NCI-H82 (cell line): ENCODE results near the gene TMEM175.
A peak's percentile ranks its signal among the peaks of the same experiment; 100 is the strongest.
"Not testable (repeated sequence)": the region's sequence is repeated elsewhere in the genome, so short reads cannot be mapped to it uniquely, and the experiment has no call there.

ENCODE experiments used
- DNase-seq: peaks from one replicate; lab custom pipeline; 2025; lab: John Stamatoyannopoulos, UW

TMEM175 gene

GRCh38 chr4:917466-917865, 14.8 kb upstream of the TMEM175 start:
- DNase-seq: no peak

- DNase-seq: no peak
These were observed 14.3 kb upstream of the TMEM175 start for GRCh38 chr4:917992-918391.

GRCh38 chr4:918591-918990, 13.7 kb upstream of the TMEM175 start:
- DNase-seq: not testable (repeated sequence)

- not testable (repeated sequence) for DNase-seq
These were observed 13.1 kb upstream of the TMEM175 start for GRCh38 chr4:919004-919680.

GRCh38 chr4:921830-922331, 10.4 kb upstream of the TMEM175 start:
- DNase-seq: no peak

GRCh38 chr4:924107-925096, 7.9 kb upstream of the TMEM175 start:
- peak; percentile 9 for DNase-seq

GRCh38 chr4:925171-925570, 7.1 kb upstream of the TMEM175 start:
- no peak for DNase-seq

GRCh38 chr4:925771-926500, 6.3 kb upstream of the TMEM175 start:
- no peak for DNase-seq

- DNase-seq: peak; percentile 15
These were observed 5.7 kb upstream of the TMEM175 start for GRCh38 chr4:926538-926937.

- not testable (repeated sequence) for DNase-seq
These were observed 4.7 kb upstream of the TMEM175 start for GRCh38 chr4:927566-927965.

GRCh38 chr4:929096-929765, 3.0 kb upstream of the TMEM175 start:
- DNase-seq: no peak

GRCh38 chr4:930028-930551, 2.2 kb upstream of the TMEM175 start:
- DNase-seq: no peak

GRCh38 chr4:930827-931193, 1.4 kb upstream of the TMEM175 start:
- no peak for DNase-seq

GRCh38 chr4:931194-931959, 883 bp upstream of the TMEM175 start:
- DNase-seq: peak; percentile 16

GRCh38 chr4:932713-933070, 432 bp downstream of the TMEM175 start:
- no peak for DNase-seq

- DNase-seq: not testable (repeated sequence)
These were observed 7.2 kb downstream of the TMEM175 start for GRCh38 chr4:939508-939907.

GRCh38 chr4:945274-946102, 13.2 kb downstream of the TMEM175 start:
- DNase-seq: no peak

- DNase-seq: no peak
These were observed 13.8 kb downstream of the TMEM175 start for GRCh38 chr4:946103-946450.

GRCh38 chr4:946517-947471, 14.5 kb downstream of the TMEM175 start:
- DNase-seq: no peak
